Stimulated activated memory B cell treated with anti-CD40 and anti-IgM and Interleukin-4, amounts not matched to agents 10 μg/mL and 1 μg/mL and 100 μg/mL, for 72 hours (primary cell): ENCODE measurements around the gene ZNF195.
"Not testable (repeated sequence)": the region's sequence is repeated elsewhere in the genome, so short reads cannot be mapped to it uniquely, and the experiment has no call there.

Experiments
- ATAC-seq: fragments of 150-1000 bp; cut with Tn5 transposase; 2 replicates; pipeline ENCODE4 v1.10.0; 2021
- H3K27ac Mint-ChIP-seq: one replicate; pipeline ENCODE4 v1.8.0; 2022; ENCODE audit warnings: mild to moderate bottlenecking, mixed read lengths
- H3K27me3 Mint-ChIP-seq: one replicate; pipeline ENCODE4 v1.8.0; 2022; ENCODE audit warnings: mixed read lengths
- H3K36me3 Mint-ChIP-seq: one replicate; pipeline ENCODE4 v1.8.0; 2022; ENCODE audit warnings: mixed read lengths
- H3K4me1 Mint-ChIP-seq: one replicate; pipeline ENCODE4 v1.8.0; 2022; ENCODE audit warnings: mixed read lengths
- H3K4me3 Mint-ChIP-seq: one replicate; pipeline ENCODE4 v1.8.0; 2022; ENCODE audit warnings: mild to moderate bottlenecking, moderate library complexity, mixed read lengths
- H3K9me3 Mint-ChIP-seq: one replicate; pipeline ENCODE4 v1.8.0; 2022; ENCODE audit warnings: mixed read lengths

ZNF195 gene

GRCh38 chr11:3408058-3408605, 29.2 kb upstream of the ZNF195 start:
- ATAC-seq, H3K27me3 Mint-ChIP-seq, H3K27ac Mint-ChIP-seq: not testable (repeated sequence)

GRCh38 chr11:3406937-3407336, 28.0 kb upstream of the ZNF195 start:
- H3K27ac Mint-ChIP-seq, H3K4me3 Mint-ChIP-seq, H3K27me3 Mint-ChIP-seq, H3K36me3 Mint-ChIP-seq, ATAC-seq, H3K9me3 Mint-ChIP-seq: not testable (repeated sequence)
- peaks cover 13% of the 10 kb centered on the region for H3K4me1 Mint-ChIP-seq

More at GRCh38 chr11:3408058-3408605, 29.2 kb upstream of the ZNF195 start:
- H3K9me3 Mint-ChIP-seq, H3K4me3 Mint-ChIP-seq, H3K36me3 Mint-ChIP-seq: not testable (repeated sequence)
- peaks cover 13% of the 10 kb centered on the region for H3K4me1 Mint-ChIP-seq

GRCh38 chr11:3406223-3406875, 27.4 kb upstream of the ZNF195 start:
- not testable (repeated sequence) for H3K27ac Mint-ChIP-seq, H3K9me3 Mint-ChIP-seq, ATAC-seq, H3K4me3 Mint-ChIP-seq, H3K27me3 Mint-ChIP-seq, H3K36me3 Mint-ChIP-seq
- H3K4me1 Mint-ChIP-seq: peaks cover 13% of the 10 kb centered on the region

GRCh38 chr11:3404076-3404925, 25.4 kb upstream of the ZNF195 start:
- peaks cover 13% of the 10 kb centered on the region for H3K4me1 Mint-ChIP-seq
- H3K27ac Mint-ChIP-seq, H3K27me3 Mint-ChIP-seq, H3K36me3 Mint-ChIP-seq, H3K4me3 Mint-ChIP-seq, ATAC-seq, H3K9me3 Mint-ChIP-seq: not testable (repeated sequence)

- H3K27ac Mint-ChIP-seq, H3K4me1 Mint-ChIP-seq, H3K36me3 Mint-ChIP-seq, ATAC-seq, H3K27me3 Mint-ChIP-seq, H3K9me3 Mint-ChIP-seq, H3K4me3 Mint-ChIP-seq: not testable (repeated sequence)
These were observed 23.9 kb upstream of the ZNF195 start for GRCh38 chr11:3402861-3403250.

GRCh38 chr11:3402181-3402860, 23.4 kb upstream of the ZNF195 start:
- not testable (repeated sequence) for H3K4me3 Mint-ChIP-seq, H3K9me3 Mint-ChIP-seq, ATAC-seq, H3K36me3 Mint-ChIP-seq, H3K27me3 Mint-ChIP-seq, H3K4me1 Mint-ChIP-seq, H3K27ac Mint-ChIP-seq

GRCh38 chr11:3401052-3401451, 22.1 kb upstream of the ZNF195 start:
- H3K27ac Mint-ChIP-seq, H3K36me3 Mint-ChIP-seq, H3K4me3 Mint-ChIP-seq, H3K27me3 Mint-ChIP-seq, H3K9me3 Mint-ChIP-seq, H3K4me1 Mint-ChIP-seq, ATAC-seq: not testable (repeated sequence)

GRCh38 chr11:3398509-3398908, 19.6 kb upstream of the ZNF195 start:
- not testable (repeated sequence) for H3K27ac Mint-ChIP-seq, H3K9me3 Mint-ChIP-seq, H3K36me3 Mint-ChIP-seq, ATAC-seq, H3K4me1 Mint-ChIP-seq, H3K4me3 Mint-ChIP-seq
- peaks cover 13% of the 10 kb centered on the region for H3K27me3 Mint-ChIP-seq

GRCh38 chr11:3398106-3398505, 19.2 kb upstream of the ZNF195 start:
- H3K27me3 Mint-ChIP-seq: peaks cover 17% of the 10 kb centered on the region
- H3K4me1 Mint-ChIP-seq: not testable (repeated sequence)

GRCh38 chr11:3397210-3397609, 18.3 kb upstream of the ZNF195 start:
- not testable (repeated sequence) for H3K36me3 Mint-ChIP-seq, H3K9me3 Mint-ChIP-seq, H3K4me3 Mint-ChIP-seq, ATAC-seq, H3K27ac Mint-ChIP-seq, H3K4me1 Mint-ChIP-seq
- H3K27me3 Mint-ChIP-seq: peaks cover 26% of the 10 kb centered on the region

More at GRCh38 chr11:3398106-3398505, 19.2 kb upstream of the ZNF195 start:
- ATAC-seq, H3K27ac Mint-ChIP-seq, H3K4me3 Mint-ChIP-seq, H3K9me3 Mint-ChIP-seq, H3K36me3 Mint-ChIP-seq: not testable (repeated sequence)

- H3K4me3 Mint-ChIP-seq, H3K9me3 Mint-ChIP-seq, H3K4me1 Mint-ChIP-seq, ATAC-seq, H3K36me3 Mint-ChIP-seq, H3K27ac Mint-ChIP-seq: not testable (repeated sequence)
- H3K27me3 Mint-ChIP-seq: peaks cover 40% of the 10 kb centered on the region
These were observed 16.5 kb upstream of the ZNF195 start for GRCh38 chr11:3395468-3395867.

- not testable (repeated sequence) for H3K9me3 Mint-ChIP-seq, H3K27ac Mint-ChIP-seq, H3K4me3 Mint-ChIP-seq, ATAC-seq, H3K36me3 Mint-ChIP-seq, H3K4me1 Mint-ChIP-seq
- H3K27me3 Mint-ChIP-seq: peaks cover 42% of the 10 kb centered on the region
These were observed 16.0 kb upstream of the ZNF195 start for GRCh38 chr11:3394956-3395355.

GRCh38 chr11:3393450-3393849, 14.5 kb upstream of the ZNF195 start:
- not testable (repeated sequence) for H3K27ac Mint-ChIP-seq, H3K36me3 Mint-ChIP-seq, H3K4me1 Mint-ChIP-seq, H3K9me3 Mint-ChIP-seq, ATAC-seq, H3K4me3 Mint-ChIP-seq
- H3K27me3 Mint-ChIP-seq: peaks cover 42% of the 10 kb centered on the region

GRCh38 chr11:3382613-3383285, 3.8 kb upstream of the ZNF195 start:
- peaks cover 13% of the 10 kb centered on the region for H3K4me1 Mint-ChIP-seq

GRCh38 chr11:3381794-3382193, 2.8 kb upstream of the ZNF195 start:
- H3K36me3 Mint-ChIP-seq: peaks cover 9% of the 10 kb centered on the region
- H3K27ac Mint-ChIP-seq: no peak overlapping the region
- no peak for ATAC-seq
- peaks cover 2% of the 10 kb centered on the region for H3K9me3 Mint-ChIP-seq
- peaks cover 23% of the 10 kb centered on the region for H3K4me1 Mint-ChIP-seq
- peaks cover 31% of the 10 kb centered on the region for H3K27me3 Mint-ChIP-seq
- no peak overlapping the region for H3K4me3 Mint-ChIP-seq

More at GRCh38 chr11:3382613-3383285, 3.8 kb upstream of the ZNF195 start:
- Mint-ChIP-seq H3K36me3 (no peaks in the 10 kb centered on the region), H3K27me3 (peaks cover 33% of the 10 kb centered on the region), H3K9me3 (peaks cover 2% of the 10 kb centered on the region), H3K27ac (no peak overlapping the region), H3K4me3 (no peak overlapping the region)
- ATAC-seq: no peak
